Activated naive CD8-positive, alpha-beta T cell treated with anti-CD3 and anti-CD28 coated beads, Interleukin-2, amount 10 ng/mL, durations not matched to agents 7 days and 5 days (primary cell): Measurements from ENCODE around the gene AHSA1. TPM values are rescaled to one million over a fixed set of nuclear protein-coding genes. Genes with fewer than 3 reads are reported as not detected.

Source experiments
- ATAC-seq: fragments of 150-1000 bp; cut with Tn5 transposase; one replicate; pipeline ENCODE4 v1.10.0; 2021; ENCODE audit warnings: low read depth, moderate library complexity
- POLR2A ChIA-PET: fragments of 350-600 bp; sonication (Branson Sonifier 250); formaldehyde crosslinking; loops from one replicate; lab custom pipeline; 2021; ENCODE audit warnings: antibody characterized with exemption; lab: Charles Lee
- DNase-seq: peaks from one replicate; pipeline ENCODE4 v3.0.0; 2021
- H3K27ac Mint-ChIP-seq: one replicate; pipeline ENCODE4 v1.8.0; 2022; ENCODE audit warnings: mild to moderate bottlenecking, mixed read lengths
- H3K27me3 Mint-ChIP-seq: one replicate; pipeline ENCODE4 v1.8.0; 2022; ENCODE audit warnings: mild to moderate bottlenecking, moderate library complexity, mixed read lengths
- H3K36me3 Mint-ChIP-seq: one replicate; pipeline ENCODE4 v1.8.0; 2021; ENCODE audit warnings: mild to moderate bottlenecking, mixed read lengths
- H3K4me1 Mint-ChIP-seq: one replicate; pipeline ENCODE4 v1.8.0; 2021; ENCODE audit warnings: mixed read lengths
- H3K4me3 Mint-ChIP-seq: one replicate; pipeline ENCODE4 v1.8.0; 2022; ENCODE audit warnings: mild to moderate bottlenecking, moderate library complexity, mixed read lengths
- H3K9me3 Mint-ChIP-seq: one replicate; pipeline ENCODE4 v1.8.0; 2021; ENCODE audit warnings: mixed read lengths
- total RNA-seq, 2 experiments: library from RNA; stranded (reverse); gene quantifications; one replicate each; pipeline ENCODE4 v1.2.3, GENCODE V29; 2021

AHSA1 gene
- total RNA-seq, 2 experiments from 2014 or later: 154 to 163 TPM

- no peak for ATAC-seq
- H3K27ac Mint-ChIP-seq: no peak overlapping the region
- POLR2A ChIA-PET: no interaction called here
Observed at GRCh38 chr14:77505031-77505430, 47.1 kb downstream of the AHSA1 start.

GRCh38 chr14:77507762-77508161, 49.9 kb downstream of the AHSA1 start:
- Mint-ChIP-seq H3K27me3 (no peaks in the 10 kb centered on the region), H3K9me3 (peaks cover 1% of the 10 kb centered on the region), H3K36me3 (peaks cover 52% of the 10 kb centered on the region), H3K4me1 (no peaks in the 10 kb centered on the region), H3K27ac (no peak overlapping the region), H3K4me3 (no peak overlapping the region)
- DNase-seq: no peak
- no peak for ATAC-seq
- POLR2A ChIA-PET: no interaction called here

More at GRCh38 chr14:77505031-77505430, 47.1 kb downstream of the AHSA1 start:
- H3K36me3 Mint-ChIP-seq: peaks cover 35% of the 10 kb centered on the region
- no peaks in the 10 kb centered on the region for H3K4me1 Mint-ChIP-seq
- H3K4me3 Mint-ChIP-seq: no peak overlapping the region
- H3K9me3 Mint-ChIP-seq: peaks cover 1% of the 10 kb centered on the region
- H3K27me3 Mint-ChIP-seq: peaks cover 15% of the 10 kb centered on the region
- no peak for DNase-seq

GRCh38 chr14:77508249-77508648, 50.4 kb downstream of the AHSA1 start:
- POLR2A ChIA-PET: no interaction called here
- H3K27me3 Mint-ChIP-seq: no peaks in the 10 kb centered on the region
- no peak overlapping the region for H3K4me3 Mint-ChIP-seq
- DNase-seq: no peak
- H3K36me3 Mint-ChIP-seq: peaks cover 52% of the 10 kb centered on the region
- ATAC-seq: no peak
- H3K9me3 Mint-ChIP-seq: peaks cover 1% of the 10 kb centered on the region
- H3K4me1 Mint-ChIP-seq: no peaks in the 10 kb centered on the region
- H3K27ac Mint-ChIP-seq: no peak overlapping the region

- no peak for ATAC-seq
- Mint-ChIP-seq H3K9me3 (no peaks in the 10 kb centered on the region), H3K27ac (no peak overlapping the region), H3K4me1 (no peaks in the 10 kb centered on the region), H3K4me3 (no peak overlapping the region), H3K27me3 (no peaks in the 10 kb centered on the region), H3K36me3 (peaks cover 52% of the 10 kb centered on the region)
- POLR2A ChIA-PET: interaction anchor here (0.6 kb wide), 1 partner anchor 171 kb away, joined by 3 read pairs; no protein-coding TSS in a partner anchor
- no peak for DNase-seq
Observed at GRCh38 chr14:77508876-77509275, 51.0 kb downstream of the AHSA1 start.

- ATAC-seq: no peak
Observed at GRCh38 chr14:77509366-77509765, 51.5 kb downstream of the AHSA1 start.

GRCh38 chr14:77511486-77512162, 53.7 kb downstream of the AHSA1 start:
- no peaks in the 10 kb centered on the region for H3K9me3 Mint-ChIP-seq
- no peaks in the 10 kb centered on the region for H3K4me1 Mint-ChIP-seq
- H3K27ac Mint-ChIP-seq: no peak overlapping the region
- POLR2A ChIA-PET: no interaction called here
- H3K4me3 Mint-ChIP-seq: no peak overlapping the region
- peaks cover 42% of the 10 kb centered on the region for H3K36me3 Mint-ChIP-seq
- H3K27me3 Mint-ChIP-seq: no peaks in the 10 kb centered on the region
- no peak for DNase-seq
- no peak for ATAC-seq

More at GRCh38 chr14:77509366-77509765, 51.5 kb downstream of the AHSA1 start:
- Mint-ChIP-seq H3K36me3 (peaks cover 50% of the 10 kb centered on the region), H3K27me3 (no peaks in the 10 kb centered on the region), H3K27ac (no peak overlapping the region), H3K4me1 (no peaks in the 10 kb centered on the region), H3K9me3 (no peaks in the 10 kb centered on the region), H3K4me3 (no peak overlapping the region)
- POLR2A ChIA-PET: no interaction called here
- no peak for DNase-seq

- peaks cover 33% of the 10 kb centered on the region for H3K36me3 Mint-ChIP-seq
- H3K4me1 Mint-ChIP-seq: peaks cover 2% of the 10 kb centered on the region
- POLR2A ChIA-PET: interaction anchor here (0.5 kb wide), 1 partner anchor 127 kb away, joined by 4 read pairs; no protein-coding TSS in a partner anchor
- H3K4me3 Mint-ChIP-seq: no peak overlapping the region
- H3K27ac Mint-ChIP-seq: no peak overlapping the region
- H3K27me3 Mint-ChIP-seq: no peaks in the 10 kb centered on the region
- no peaks in the 10 kb centered on the region for H3K9me3 Mint-ChIP-seq
- DNase-seq (no peak), ATAC-seq (no peak)
Observed at GRCh38 chr14:77516126-77516525, 58.2 kb downstream of the AHSA1 start.

Other genes with a start within 250 kb of the AHSA1 start
- not detected for gene NGB, start 186.9 kb upstream of the AHSA1 start, total RNA-seq
- 10 to 100 TPM in 1 of 2 experiments, 1 to 10 TPM in 1; 9.3 to 10.6 TPM for gene POMT2, start 137.2 kb upstream of the AHSA1 start, total RNA-seq
- 10 to 100 TPM; 16.0 TPM for gene GSTZ1, start 137.1 kb upstream of the AHSA1 start, total RNA-seq
- 10 to 100 TPM; 14.9 to 15.2 TPM for gene TMED8, start 81.0 kb upstream of the AHSA1 start, total RNA-seq
- not detected for gene SAMD15, start 80.7 kb upstream of the AHSA1 start, total RNA-seq
- gene NOXRED1, start 34.6 kb upstream of the AHSA1 start, total RNA-seq: under 1 TPM; 0.58 to 0.71 TPM
- 10 to 100 TPM; 19.2 to 19.6 TPM for gene VIPAS39, start 492 bp upstream of the AHSA1 start, total RNA-seq
- under 1 TPM in 1 of 2 experiments, not detected in 1; 0.64 TPM for gene ISM2, start 40.7 kb downstream of the AHSA1 start, total RNA-seq
- 10 to 100 TPM; 57.1 to 60.6 TPM for gene SPTLC2, start 158.5 kb downstream of the AHSA1 start, total RNA-seq
- 10 to 100 TPM; 15.1 to 16.8 TPM for gene ALKBH1, start 249.9 kb downstream of the AHSA1 start, total RNA-seq